H9 (cell line): ENCODE results near the gene SLC52A3. TPM values are rescaled to one million over a fixed set of nuclear protein-coding genes. Genes with fewer than 3 reads are reported as not detected.
"Not testable (repeated sequence)": the region's sequence is repeated elsewhere in the genome, so short reads cannot be mapped to it uniquely, and the experiment has no call there.

ENCODE experiments used
- DNase-seq: peaks from one replicate; pipeline ENCODE4 v3.0.0-alpha.2; 2017
- H2AFZ ChIP-seq: one replicate; pipeline ENCODE4 v1.6.1; 2013; ENCODE audit warnings: mild to moderate bottlenecking, low read length, control low read depth, moderate library complexity
- H2AK5ac ChIP-seq: 2 replicates; pipeline ENCODE4 v1.6.1; 2013; ENCODE audit warnings: low read length, control low read depth, mixed read lengths; ENCODE audit not compliant: insufficient read length
- H2BK120ac ChIP-seq: one replicate; pipeline ENCODE4 v1.6.1; 2013; ENCODE audit warnings: low read depth, mild to moderate bottlenecking, low read length, control low read depth, inconsistent platforms; ENCODE audit not compliant: poor library complexity, severe bottlenecking
- H2BK12ac ChIP-seq: 2 replicates; pipeline ENCODE4 v1.6.1; 2013; ENCODE audit warnings: low read length, control low read depth, mixed read lengths, low read depth; ENCODE audit not compliant: insufficient read length
- H2BK15ac ChIP-seq: 2 replicates; pipeline ENCODE4 v1.6.1; 2013; ENCODE audit warnings: low read depth, low read length, control low read depth
- H2BK20ac ChIP-seq: one replicate; pipeline ENCODE4 v1.6.1; 2013; ENCODE audit warnings: low read depth, mild to moderate bottlenecking, low read length, control low read depth, inconsistent platforms; ENCODE audit not compliant: poor library complexity, severe bottlenecking
- H2BK5ac ChIP-seq: 2 replicates; pipeline ENCODE4 v1.6.1; 2013; ENCODE audit warnings: low read length, control low read depth, mixed read lengths; ENCODE audit not compliant: insufficient read length
- H3K14ac ChIP-seq: 2 replicates; pipeline ENCODE4 v1.6.1; 2013; ENCODE audit warnings: low read length, control low read depth; ENCODE audit not compliant: insufficient read depth
- H3K18ac ChIP-seq: 2 replicates; pipeline ENCODE4 v1.6.1; 2013; ENCODE audit warnings: low read depth, mild to moderate bottlenecking, mixed read lengths, low read length, control low read depth; ENCODE audit not compliant: insufficient read length
- H3K23ac ChIP-seq: 2 replicates; pipeline ENCODE4 v1.6.1; 2013; ENCODE audit warnings: low read length, control low read depth, mixed read lengths, low read depth; ENCODE audit not compliant: insufficient read length
- H3K23me2 ChIP-seq: 2 replicates; pipeline ENCODE4 v1.6.1; 2013; ENCODE audit warnings: low read depth, mild to moderate bottlenecking, mixed read lengths, low read length, control low read depth; ENCODE audit not compliant: insufficient read length, poor library complexity, severe bottlenecking
- H3K27ac ChIP-seq: 2 replicates; pipeline ENCODE4 v1.5.1; 2013; ENCODE audit warnings: low read length, control low read depth, mixed read lengths, low read depth; ENCODE audit not compliant: insufficient read length
- H3K27me3 ChIP-seq: 2 replicates; pipeline ENCODE4 v1.6.1; 2013; ENCODE audit warnings: low read length, control low read depth, inconsistent platforms; ENCODE audit not compliant: insufficient read depth
- H3K4ac ChIP-seq: 2 replicates; pipeline ENCODE4 v1.6.1; 2013; ENCODE audit warnings: low read depth, mild to moderate bottlenecking, control low read depth, inconsistent platforms, low read length, moderate library complexity
- H3K4me1 ChIP-seq: 2 replicates; pipeline ENCODE4 v1.6.1; 2013; ENCODE audit warnings: low read length, control low read depth, inconsistent platforms; ENCODE audit not compliant: insufficient read depth
- H3K4me2 ChIP-seq: 2 replicates; pipeline ENCODE4 v1.6.1; 2013; ENCODE audit warnings: low read length, control low read depth, mixed read lengths; ENCODE audit not compliant: insufficient read length, insufficient read depth
- H3K56ac ChIP-seq: 2 replicates; pipeline ENCODE4 v1.6.1; 2013; ENCODE audit warnings: low read depth, mild to moderate bottlenecking, mixed read lengths, low read length, control low read depth; ENCODE audit not compliant: insufficient read length
- H3K79me1 ChIP-seq: 2 replicates; pipeline ENCODE4 v1.6.1; 2013; ENCODE audit warnings: low read depth, mild to moderate bottlenecking, moderate library complexity, low read length, control low read depth, inconsistent platforms; ENCODE audit not compliant: insufficient read depth, poor library complexity, severe bottlenecking
- H3K79me2 ChIP-seq: 2 replicates; pipeline ENCODE4 v1.6.1; 2013; ENCODE audit warnings: low read length, control low read depth, inconsistent platforms; ENCODE audit not compliant: insufficient read depth
- H3K9ac ChIP-seq: 2 replicates; pipeline ENCODE4 v1.6.1; 2013; ENCODE audit warnings: low read length, control low read depth, mixed read lengths; ENCODE audit not compliant: insufficient read length; ENCODE audit errors: extremely low read depth
- H3K9me3 ChIP-seq: one replicate; pipeline ENCODE4 v1.6.1; 2013; ENCODE audit warnings: low read depth, low read length, inconsistent platforms; ENCODE audit not compliant: control insufficient read depth
- H3T11ph ChIP-seq: one replicate; pipeline ENCODE4 v1.6.1; 2013; ENCODE audit warnings: mild to moderate bottlenecking, low read length, control low read depth, inconsistent platforms
- H4K20me1 ChIP-seq: one replicate; pipeline ENCODE4 v1.6.1; 2013; ENCODE audit not compliant: control insufficient read depth, insufficient read length, insufficient read depth
- H4K5ac ChIP-seq: 2 replicates; pipeline ENCODE4 v1.6.1; 2013; ENCODE audit warnings: low read depth, mild to moderate bottlenecking, mixed read lengths, low read length, control low read depth; ENCODE audit not compliant: insufficient read length
- H4K8ac ChIP-seq: replicated peaks from 2 replicates; pipeline ENCODE4 v1.6.1; 2013; ENCODE audit warnings: low read length, control low read depth, mixed read lengths, low read depth; ENCODE audit not compliant: insufficient read length
- H4K91ac ChIP-seq: 2 replicates; pipeline ENCODE4 v1.6.1; 2013; ENCODE audit warnings: low read depth, mild to moderate bottlenecking, moderate library complexity, mixed read lengths, low read length, control low read depth; ENCODE audit not compliant: insufficient read length
- H3K27ac Mint-ChIP-seq, 3 experiments: 2 replicates in 2 of 3; 3 replicates in 1 of 3; pipeline ENCODE4 v1.8.0; 2020 to 2021; ENCODE audit warnings: mixed read lengths in 3 of 3, mild to moderate bottlenecking in 1 of 3, moderate library complexity in 1 of 3
- H3K27me3 Mint-ChIP-seq: 2 replicates; pipeline ENCODE4 v1.8.0; 2021; ENCODE audit warnings: low read depth, mild to moderate bottlenecking, moderate library complexity, mixed read lengths
- H3K36me3 Mint-ChIP-seq, 3 experiments: 2 replicates in 2 of 3; 3 replicates in 1 of 3; pipeline ENCODE4 v1.8.0; 2020 to 2021; ENCODE audit warnings: low read depth in 3 of 3, mixed read lengths in 3 of 3; ENCODE audit not compliant: insufficient read depth in 1 of 3
- H3K4me1 Mint-ChIP-seq, 2 experiments: 2 replicates each; pipeline ENCODE4 v1.8.0; 2020; ENCODE audit warnings: mixed read lengths in 2 of 2
- H3K4me3 Mint-ChIP-seq, 2 experiments: 2 replicates in 1 of 2; 3 replicates in 1 of 2; pipeline ENCODE4 v1.8.0; 2020 to 2021; ENCODE audit warnings: mild to moderate bottlenecking in 2 of 2, mixed read lengths in 2 of 2, moderate library complexity in 1 of 2
- H3K9me3 Mint-ChIP-seq, 2 experiments: 2 replicates in 1 of 2; 3 replicates in 1 of 2; pipeline ENCODE4 v1.8.0; 2020; ENCODE audit warnings: mild to moderate bottlenecking in 2 of 2, mixed read lengths in 2 of 2, moderate library complexity in 1 of 2
- WGBS: extraction: QIAGEN DNeasy Blood & Tissue Kit; methylation state at CpG from one replicate; pipeline ENCODE4 v1.1.7; 2013; ENCODE audit warnings: missing lambda C conversion rate, low lambda C conversion rate, mixed read lengths; ENCODE audit not compliant: insufficient read length; ENCODE audit errors: extremely low coverage; 5-methylcytosine and 5-hydroxymethylcytosine counted together
- total RNA-seq: library from RNA; stranded (reverse); gene quantifications from 2 replicates; pipeline ENCODE4 v1.2.1, GENCODE V29; 2021

Gene SLC52A3
- total RNA-seq, 1 experiment from 2014 or later: 3.3 TPM

DNA sequence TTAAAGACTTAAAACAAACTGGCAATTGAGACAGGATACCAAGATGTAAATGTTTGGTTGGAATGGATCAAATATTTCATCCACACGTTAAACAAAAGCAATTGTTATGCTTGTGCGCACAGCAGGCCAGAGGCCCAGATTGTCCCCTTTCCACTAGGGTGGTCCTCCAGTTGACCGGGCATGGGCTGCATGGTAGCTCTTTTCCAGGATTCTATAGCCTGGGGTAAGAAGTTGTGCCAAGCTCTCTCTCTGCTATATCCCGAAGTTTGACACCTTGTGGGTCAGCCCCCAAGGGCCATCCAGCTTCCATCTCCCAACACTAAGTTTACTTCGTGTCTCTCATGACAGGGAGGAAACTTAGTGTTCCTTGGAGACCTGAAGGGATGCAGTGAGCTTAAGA is 30.4 kb upstream of the SLC52A3 start:
- not testable (repeated sequence) for H3K27me3 Mint-ChIP-seq, H2BK5ac ChIP-seq, H3K4me1 ChIP-seq, H3K56ac ChIP-seq, H3K79me2 ChIP-seq, DNase-seq, H2BK15ac ChIP-seq, H3K27ac Mint-ChIP-seq, H3K27me3 ChIP-seq, H2BK12ac ChIP-seq, H2BK120ac ChIP-seq, H3K18ac ChIP-seq, H3K4me2 ChIP-seq, H3K14ac ChIP-seq, H3T11ph ChIP-seq, H2BK20ac ChIP-seq, H3K4me3 Mint-ChIP-seq, H3K9me3 ChIP-seq, H3K79me1 ChIP-seq, H4K5ac ChIP-seq, H3K9ac ChIP-seq, H2AK5ac ChIP-seq, H2AFZ ChIP-seq, H3K23me2 ChIP-seq, H3K4ac ChIP-seq, H4K91ac ChIP-seq, H4K8ac ChIP-seq, H3K27ac ChIP-seq, H3K23ac ChIP-seq, H4K20me1 ChIP-seq
- H3K4me1 Mint-ChIP-seq: peaks cover 11 to 13% of the 10 kb centered on the region in 2 experiments
- WGBS: no CpG with 5 or more reads among the region's 5 CpGs
- H3K36me3 Mint-ChIP-seq: peaks cover 17 to 49% (median 22%) of the 10 kb centered on the region in 3 experiments
- peaks cover 15 to 43% of the 10 kb centered on the region in 2 experiments for H3K9me3 Mint-ChIP-seq
